K562 (cell line): ENCODE data around the gene METTL22.

ENCODE experiments used
- FOXK2 ChIP-seq, 2 experiments: fragments of 450-650 bp; IDR thresholded peaks in 1 of 2; conservative IDR thresholded peaks in 1 of 2; 2 replicates each; pipeline ENCODE4 v1.6.1; 2016; ENCODE audit warnings: low read depth in 2 of 2, mild to moderate bottlenecking in 1 of 2
- GATAD2B ChIP-seq: fragments of 450-650 bp; IDR thresholded peaks from 2 replicates; pipeline ENCODE4 v1.6.1; 2017; ENCODE audit warnings: mild to moderate bottlenecking, borderline replicate concordance
- KDM1A ChIP-seq, 2 experiments: fragments of 450-650 bp; IDR thresholded peaks; 2 replicates each; pipeline ENCODE4 v1.6.1; 2016; ENCODE audit warnings: mild to moderate bottlenecking in 2 of 2
- SMAD3 ChIP-seq: fragments of 450-650 bp; formaldehyde crosslinking; conservative IDR thresholded peaks from 2 replicates; pipeline ENCODE4 v1.4.0; 2020; ENCODE audit warnings: mild to moderate bottlenecking
- STAT5B ChIP-seq: fragments of 250-450 bp; sonication (Bioruptor Pico); IDR thresholded peaks from 2 replicates; pipeline ENCODE4 v1.8.0; 2021; ENCODE audit warnings: mild to moderate bottlenecking, inconsistent platforms
- ZNF511 ChIP-seq: sonication (generic); formaldehyde crosslinking; IDR thresholded peaks from 2 replicates; pipeline ENCODE4 v1.8.0; 2022; ENCODE audit warnings: mild to moderate bottlenecking, missing genetic modification reagents

- no peak for TF ChIP-seq STAT5B (CRISPR knock-in tag)
- no peak for TF ChIP-seq GATAD2B
- no peak for TF ChIP-seq ZNF511
- no peak for TF ChIP-seq FOXK2 (conservative IDR thresholded peaks at IDR 0.05 in 1 of 2, IDR thresholded peaks at IDR 0.05 in 1 of 2; ENCODE audit: low read depth in 2 of 2)
- no peak for TF ChIP-seq SMAD3 (CRISPR knock-in tag)
- no peak for TF ChIP-seq KDM1A (IDR thresholded peaks at IDR 0.05)
These were observed 11.2 kb downstream of the METTL22 start for GRCh38 chr16:8632675-8633182.
